Trophoblast cell (in vitro differentiated cells and primary cell): ENCODE measurements around the gene EXD3.
"Not testable (repeated sequence)": the region's sequence is repeated elsewhere in the genome, so short reads cannot be mapped to it uniquely, and the experiment has no call there.

ENCODE experiments used
- DNase-seq, 2 donors: peaks; one replicate each; pipeline ENCODE4 v3.0.0-alpha.2; 2016
- H2AFZ ChIP-seq: 2 replicates; pipeline ENCODE4 v1.6.1; 2013; ENCODE audit warnings: low read length, moderate library complexity, mild to moderate bottlenecking; ENCODE audit not compliant: insufficient read depth, poor library complexity
- H2AK5ac ChIP-seq: 2 replicates; pipeline ENCODE4 v1.6.1; 2013; ENCODE audit warnings: mild to moderate bottlenecking, low read length
- H2BK120ac ChIP-seq: 2 replicates; pipeline ENCODE4 v1.6.1; 2013; ENCODE audit warnings: low read length, mild to moderate bottlenecking, moderate library complexity; ENCODE audit not compliant: insufficient read depth, poor library complexity
- H2BK12ac ChIP-seq: 2 replicates; pipeline ENCODE4 v1.6.1; 2013; ENCODE audit warnings: mild to moderate bottlenecking, low read length, moderate library complexity
- H2BK5ac ChIP-seq: 2 replicates; pipeline ENCODE4 v1.6.1; 2013; ENCODE audit warnings: low read length, low read depth, moderate library complexity, mild to moderate bottlenecking; ENCODE audit not compliant: poor library complexity
- H3K14ac ChIP-seq: 2 replicates; pipeline ENCODE4 v1.6.1; 2013; ENCODE audit warnings: mild to moderate bottlenecking, low read length
- H3K18ac ChIP-seq: 2 replicates; pipeline ENCODE4 v1.6.1; 2013; ENCODE audit warnings: mild to moderate bottlenecking, low read length
- H3K23ac ChIP-seq: 2 replicates; pipeline ENCODE4 v1.6.1; 2013; ENCODE audit warnings: low read length
- H3K27ac ChIP-seq: 2 replicates; pipeline ENCODE4 v1.5.1; 2013; ENCODE audit warnings: low read depth, mild to moderate bottlenecking, inconsistent platforms, low read length, moderate library complexity
- H3K27me3 ChIP-seq: 2 replicates; pipeline ENCODE4 v1.6.1; 2013; ENCODE audit warnings: inconsistent platforms, mild to moderate bottlenecking, low read length, moderate library complexity; ENCODE audit not compliant: insufficient read depth
- H3K36me3 ChIP-seq, 2 experiments: 1 replicate in 1 of 2; 2 replicates in 1 of 2; pipeline ENCODE4 v1.6.1; 2013; ENCODE audit warnings: low read length in 2 of 2, mild to moderate bottlenecking in 2 of 2, moderate library complexity in 1 of 2; ENCODE audit not compliant: insufficient read depth in 2 of 2, control insufficient read depth in 1 of 2
- H3K4ac ChIP-seq: 2 replicates; pipeline ENCODE4 v1.6.1; 2013; ENCODE audit warnings: low read depth, mild to moderate bottlenecking, low read length, moderate library complexity
- H3K4me1 ChIP-seq, 2 experiments: 1 replicate in 1 of 2; 2 replicates in 1 of 2; pipeline ENCODE4 v1.6.1; 2013; ENCODE audit warnings: low read length in 2 of 2, mild to moderate bottlenecking in 2 of 2, moderate library complexity in 1 of 2; ENCODE audit not compliant: insufficient read depth in 2 of 2, control insufficient read depth in 1 of 2
- H3K4me2 ChIP-seq: 2 replicates; pipeline ENCODE4 v1.6.1; 2013; ENCODE audit warnings: inconsistent platforms, mild to moderate bottlenecking, low read length, moderate library complexity
- H3K4me3 ChIP-seq: 2 replicates; pipeline ENCODE4 v1.5.1; 2013; ENCODE audit warnings: mild to moderate bottlenecking, low read depth, low read length, inconsistent platforms
- H3K79me1 ChIP-seq: one replicate; pipeline ENCODE4 v1.6.1; 2013; ENCODE audit warnings: low read length
- H3K79me2 ChIP-seq: 2 replicates; pipeline ENCODE4 v1.6.1; 2013; ENCODE audit warnings: low read length, mild to moderate bottlenecking; ENCODE audit not compliant: control insufficient read depth, insufficient read depth, poor library complexity
- H3K9ac ChIP-seq: 2 replicates; pipeline ENCODE4 v1.6.1; 2013; ENCODE audit warnings: mild to moderate bottlenecking, low read length
- H3K9me3 ChIP-seq: 2 replicates; pipeline ENCODE4 v1.6.1; 2013; ENCODE audit warnings: low read depth, mild to moderate bottlenecking, control low read depth, inconsistent platforms, low read length; ENCODE audit not compliant: insufficient read depth
- H4K12ac ChIP-seq: 2 replicates; pipeline ENCODE4 v1.6.1; 2013; ENCODE audit warnings: low read depth, mild to moderate bottlenecking, low read length, moderate library complexity
- H4K8ac ChIP-seq: 2 replicates; pipeline ENCODE4 v1.6.1; 2013; ENCODE audit warnings: low read depth, mild to moderate bottlenecking, low read length, moderate library complexity
- H4K91ac ChIP-seq: one replicate; pipeline ENCODE4 v1.6.1; 2013; ENCODE audit warnings: low read depth, mild to moderate bottlenecking, low read length, moderate library complexity
- WGBS: extraction: QIAGEN DNeasy Blood & Tissue Kit; methylation state at CpG from one replicate; pipeline ENCODE4 v1.1.7; 2013; ENCODE audit warnings: missing lambda C conversion rate; ENCODE audit not compliant: insufficient read length, insufficient coverage; ENCODE audit errors: extremely low coverage; 5-methylcytosine and 5-hydroxymethylcytosine counted together

EXD3 gene

GRCh38 chr9:137378688-137379410, 44.1 kb downstream of the EXD3 start:
- H3K4me2 ChIP-seq, H3K27ac ChIP-seq, H3K18ac ChIP-seq, H3K4me1 ChIP-seq, H3K36me3 ChIP-seq, H3K9me3 ChIP-seq, H4K91ac ChIP-seq, H3K14ac ChIP-seq, H2AK5ac ChIP-seq, H3K4ac ChIP-seq, H3K79me2 ChIP-seq, H3K9ac ChIP-seq, H4K8ac ChIP-seq, H2BK120ac ChIP-seq, H3K79me1 ChIP-seq, H2BK12ac ChIP-seq, H3K23ac ChIP-seq, H4K12ac ChIP-seq, H3K4me3 ChIP-seq, H2BK5ac ChIP-seq, DNase-seq, H2AFZ ChIP-seq, H3K27me3 ChIP-seq: not testable (repeated sequence)
- no CpG with 5 or more reads among the region's 37 CpGs for WGBS

- no peaks in the 10 kb centered on the region for H3K79me2 ChIP-seq
- no peak overlapping the region for H3K9ac ChIP-seq
- H3K27ac ChIP-seq, result no peak overlapping the region
- H3K23ac ChIP-seq, result no peak overlapping the region
- H3K4me1 ChIP-seq, result no peaks in the 10 kb centered on the region
- H2BK5ac ChIP-seq, result no peak overlapping the region
- WGBS, result no CpG with 5 or more reads among the region's 12 CpGs
- H3K27me3 ChIP-seq, result no peaks in the 10 kb centered on the region
- H4K8ac ChIP-seq, result no peak overlapping the region
- no peak overlapping the region for H2AK5ac ChIP-seq
- H3K4ac ChIP-seq, result no peak overlapping the region
- no peaks in the 10 kb centered on the region for H3K79me1 ChIP-seq
- H4K91ac ChIP-seq, result no peak overlapping the region
- H4K12ac ChIP-seq, result no peak overlapping the region
- H2AFZ ChIP-seq, result no peak overlapping the region
- H3K9me3 ChIP-seq, result peaks cover 2% of the 10 kb centered on the region
- H3K18ac ChIP-seq, result no peak overlapping the region
- no peak overlapping the region for H3K4me3 ChIP-seq
- H3K4me2 ChIP-seq, result no peak overlapping the region
- H3K36me3 ChIP-seq, result no peaks in the 10 kb centered on the region
- no peak overlapping the region for H3K14ac ChIP-seq
- DNase-seq, result no peak
- no peak overlapping the region for H2BK12ac ChIP-seq
- no peak overlapping the region for H2BK120ac ChIP-seq
These were observed 46.6 kb downstream of the EXD3 start for GRCh38 chr9:137376386-137376785.

GRCh38 chr9:137375321-137376058, 47.5 kb downstream of the EXD3 start:
- Histone ChIP-seq H3K14ac (no peak overlapping the region), H3K9me3 (peaks cover 2% of the 10 kb centered on the region), H3K4ac (no peak overlapping the region), H3K27ac (no peak overlapping the region), H2AK5ac (no peak overlapping the region), H2BK120ac (no peak overlapping the region), H3K18ac (no peak overlapping the region), H3K27me3 (no peaks in the 10 kb centered on the region), H3K36me3 (no peaks in the 10 kb centered on the region), H4K8ac (no peak overlapping the region), H2BK5ac (no peak overlapping the region), H3K4me2 (no peak overlapping the region), H2AFZ (no peak overlapping the region), H3K79me2 (no peaks in the 10 kb centered on the region), H4K12ac (no peak overlapping the region), H4K91ac (no peak overlapping the region), H3K23ac (no peak overlapping the region), H3K79me1 (no peaks in the 10 kb centered on the region), H2BK12ac (no peak overlapping the region), H3K4me3 (no peak overlapping the region), H3K4me1 (no peaks in the 10 kb centered on the region), H3K9ac (no peak overlapping the region)
- no peak for DNase-seq
- WGBS, result 100% methylated on average over 1 of the region's 11 CpGs

GRCh38 chr9:137374131-137374845, 48.7 kb downstream of the EXD3 start:
- no CpG with 5 or more reads among the region's 37 CpGs for WGBS
- H3K27ac ChIP-seq, result no peak overlapping the region
- no peaks in the 10 kb centered on the region for H3K4me1 ChIP-seq
- peaks cover 2% of the 10 kb centered on the region for H3K9me3 ChIP-seq
- H3K4ac ChIP-seq, result no peak overlapping the region
- no peak overlapping the region for H2BK12ac ChIP-seq
- H3K27me3 ChIP-seq, result no peaks in the 10 kb centered on the region
- no peak overlapping the region for H3K18ac ChIP-seq
- no peak overlapping the region for H4K8ac ChIP-seq
- H3K4me2 ChIP-seq, result no peak overlapping the region
- no peak overlapping the region for H2AK5ac ChIP-seq
- no peaks in the 10 kb centered on the region for H3K79me1 ChIP-seq
- H4K12ac ChIP-seq, result no peak overlapping the region
- H3K9ac ChIP-seq, result no peak overlapping the region
- no peak overlapping the region for H2BK120ac ChIP-seq
- H3K23ac ChIP-seq, result no peak overlapping the region
- H3K4me3 ChIP-seq, result no peak overlapping the region
- H3K36me3 ChIP-seq, result no peaks in the 10 kb centered on the region
- no peak overlapping the region for H2BK5ac ChIP-seq
- H3K79me2 ChIP-seq, result no peaks in the 10 kb centered on the region
- H4K91ac ChIP-seq, result no peak overlapping the region
- no peak overlapping the region for H3K14ac ChIP-seq
- DNase-seq, result no peak
- H2AFZ ChIP-seq, result no peak overlapping the region
